CD4-positive, alpha-beta T cell treated with Interleukin-15 for 4 hours (primary cell): ENCODE data around the gene SPACA4.

Experiments used
- DNase-seq: peaks from one replicate; pipeline ENCODE4 v3.0.0-alpha.2; 2020; ENCODE audit warnings: low spot score

The SPACA4 gene

GRCh38 chr19:48634424-48635262, 28.1 kb downstream of the SPACA4 start:
- peak; percentile 92 for DNase-seq

DNA sequence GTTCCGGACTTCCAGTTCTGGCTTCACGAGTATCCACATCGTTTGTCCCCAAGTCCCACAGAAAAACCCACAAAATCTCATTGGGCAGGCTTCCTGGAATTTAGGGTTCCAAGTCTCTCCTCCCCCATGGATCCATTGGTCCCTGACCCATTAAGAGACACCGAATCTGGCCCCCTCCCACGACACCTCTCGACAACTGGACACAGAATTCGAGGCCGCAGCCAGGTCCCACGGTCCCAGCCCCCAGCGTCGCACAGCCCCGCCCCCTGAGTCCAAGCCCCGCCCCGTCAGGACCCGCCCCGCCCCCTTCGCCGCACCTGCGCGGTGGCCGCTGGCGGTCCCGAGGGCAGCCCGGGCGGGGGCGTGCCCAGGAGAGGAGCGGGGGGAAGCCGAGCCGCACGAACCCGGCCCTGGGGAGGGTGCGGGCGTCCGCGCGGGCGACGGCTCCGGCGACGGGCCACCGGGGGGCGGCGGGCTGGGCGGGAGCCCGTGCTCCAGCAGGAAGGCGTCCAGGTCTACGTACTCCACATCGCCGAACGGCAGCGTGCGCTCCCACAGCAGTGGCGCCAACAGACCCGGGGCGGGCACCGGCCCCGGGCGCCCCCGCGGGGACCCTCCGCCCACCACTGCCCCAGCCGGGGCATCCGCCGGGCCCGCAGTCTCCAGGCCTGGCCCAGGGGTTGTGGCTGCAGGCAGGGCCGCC, 28.9 kb downstream of the SPACA4 start:
- DNase-seq = peak; percentile 60

- DNase-seq = no peak
Measured at GRCh38 chr19:48635966-48636858, 29.7 kb downstream of the SPACA4 start.

DNA sequence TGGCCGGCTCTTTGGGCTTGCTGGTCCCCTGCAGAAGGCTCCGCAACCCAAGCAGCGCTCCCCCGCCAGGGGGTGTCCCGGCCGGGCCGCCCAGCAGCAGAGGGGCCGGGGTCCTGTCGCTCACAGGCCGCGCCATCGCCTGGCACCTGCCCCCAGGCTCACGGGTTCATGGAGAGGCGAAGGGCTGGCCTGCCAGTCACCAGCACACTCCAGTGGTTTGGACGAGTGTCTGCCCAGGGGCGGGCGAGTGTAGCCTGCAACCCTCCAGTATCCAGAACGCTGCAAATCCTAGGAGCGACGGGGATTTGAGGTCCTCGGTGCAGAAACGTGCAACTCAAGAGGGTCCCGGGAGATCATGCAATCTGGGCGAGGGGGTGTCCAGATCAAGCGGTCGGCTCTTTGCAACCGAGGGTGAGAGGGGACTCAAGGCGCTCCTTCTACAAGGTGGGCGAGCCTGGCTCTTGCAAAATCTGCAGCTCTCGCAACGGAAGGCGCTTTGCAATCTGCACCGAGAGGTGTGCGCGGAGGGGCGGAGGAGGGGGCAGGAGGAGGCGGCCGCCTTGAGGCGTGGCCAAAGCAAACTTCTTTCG, 30.4 kb downstream of the SPACA4 start, which contains the start of gene DBP:
DBP (minus strand) TSS at position 521 of the 590 bp plus-strand sequence; CDS start at position 136, 385 bp downstream.
- no peak for DNase-seq

GRCh38 chr19:48637449-48637947, 31.0 kb downstream of the SPACA4 start:
- peak; percentile 100 for DNase-seq

DNA sequence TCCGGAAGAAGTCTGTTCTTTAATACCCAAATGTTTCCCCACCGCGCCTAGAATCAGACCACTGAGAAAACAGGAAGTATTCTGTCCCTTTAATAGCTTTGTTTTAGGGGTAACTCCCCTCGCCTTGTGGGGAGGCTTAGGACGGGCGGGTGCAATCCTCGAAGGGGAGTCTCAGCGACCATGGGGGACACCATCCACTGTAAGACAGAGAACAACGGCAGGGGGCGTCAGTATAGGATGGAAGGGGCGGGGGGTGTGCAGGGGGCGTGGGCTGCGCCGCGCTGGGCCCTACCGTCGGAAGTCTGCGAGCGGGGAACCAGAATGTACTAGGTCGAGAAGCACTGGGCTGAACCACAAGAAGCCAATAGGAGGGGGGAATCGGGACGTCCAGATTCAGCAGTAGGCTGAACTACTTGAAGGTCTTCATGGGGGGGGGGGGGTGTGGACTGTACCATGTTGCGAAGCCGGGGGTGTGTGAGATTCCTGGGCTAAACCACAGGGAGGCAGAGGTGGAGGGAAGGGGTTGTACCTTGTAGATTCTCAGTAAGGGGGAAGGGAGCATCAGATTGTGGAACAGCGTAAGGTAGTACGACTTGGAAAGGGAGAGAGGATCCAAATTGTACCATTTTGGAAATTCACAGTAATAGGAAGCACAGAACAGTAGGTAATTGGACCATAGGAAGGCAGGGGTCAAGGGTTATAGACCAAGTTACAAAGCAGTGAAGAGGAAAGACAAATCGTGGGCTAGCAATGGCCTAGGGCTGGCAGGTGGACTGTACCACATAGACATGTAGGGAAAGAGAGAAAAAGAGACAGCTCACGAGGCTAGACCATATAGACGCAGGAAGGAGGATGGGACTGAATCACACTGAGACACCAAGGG, 31.6 kb downstream of the SPACA4 start:
- DNase-seq = peak; percentile 91

GRCh38 chr19:48638831-48639381, 32.4 kb downstream of the SPACA4 start:
- no peak for DNase-seq

- DNase-seq = no peak
Measured at GRCh38 chr19:48639483-48640375, 33.2 kb downstream of the SPACA4 start.

DNA sequence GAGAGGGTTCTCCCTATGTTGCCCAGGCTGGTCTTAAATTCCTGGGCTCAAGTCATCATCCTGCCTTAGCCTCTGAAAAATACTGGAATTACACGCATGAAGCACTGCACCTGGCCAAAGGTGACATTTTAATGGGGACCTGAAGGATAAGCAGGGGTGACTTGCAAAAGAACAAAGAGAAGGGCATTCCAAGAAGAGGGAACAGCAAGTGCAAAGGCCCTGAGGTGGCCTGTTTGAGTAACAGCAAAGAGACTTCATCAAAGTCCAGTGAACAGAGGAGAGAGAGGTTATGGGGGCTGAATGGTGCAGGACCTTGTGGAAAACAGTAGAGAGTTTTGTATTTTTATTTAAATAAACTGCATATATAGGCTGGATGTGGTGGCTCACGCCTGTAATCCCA, 35.3 kb downstream of the SPACA4 start:
- no peak for DNase-seq

DNA sequence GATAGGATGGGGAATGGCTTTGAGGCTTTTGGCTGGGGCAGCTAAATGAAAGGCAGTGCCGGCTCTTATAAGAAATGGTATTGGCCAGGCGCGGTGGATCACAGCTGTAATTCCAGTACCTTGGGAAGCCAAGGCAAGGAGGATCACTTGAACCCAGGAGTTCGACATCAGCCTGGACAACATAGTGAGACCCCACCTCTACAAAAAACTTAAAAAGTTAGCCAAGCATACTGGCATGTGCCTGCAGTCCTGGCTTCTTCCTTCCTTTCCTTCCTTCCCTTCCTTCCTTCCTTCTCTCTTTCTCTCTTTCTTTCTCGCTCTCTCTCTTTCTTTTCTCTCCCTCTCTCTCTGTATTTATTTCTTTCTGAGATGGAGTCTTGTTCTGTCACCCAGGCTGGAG, 36.3 kb downstream of the SPACA4 start:
- DNase-seq = no peak

DNA sequence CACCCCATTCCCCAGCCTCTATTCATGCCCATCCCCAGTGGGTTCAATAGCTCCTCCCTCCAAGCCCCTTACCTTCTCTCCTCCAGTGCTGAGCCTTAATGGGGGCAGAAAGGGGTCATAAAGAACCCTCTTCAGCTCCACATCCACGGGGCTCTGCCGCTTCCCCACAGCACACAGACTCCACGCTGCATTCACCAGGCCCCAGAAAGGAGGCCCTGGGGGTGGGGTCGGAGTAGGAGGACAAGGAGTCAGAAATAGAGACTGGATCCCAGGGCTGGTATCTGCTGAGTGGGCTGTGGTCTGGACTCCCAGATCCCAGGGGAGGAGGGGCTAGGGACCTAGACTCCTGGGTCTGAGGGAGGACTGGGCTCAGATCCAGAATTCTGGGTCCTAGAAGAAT, 37.8 kb downstream of the SPACA4 start:
- no peak for DNase-seq

GRCh38 chr19:48644839-48645619, 38.5 kb downstream of the SPACA4 start:
- peak; percentile 77 for DNase-seq

DNA sequence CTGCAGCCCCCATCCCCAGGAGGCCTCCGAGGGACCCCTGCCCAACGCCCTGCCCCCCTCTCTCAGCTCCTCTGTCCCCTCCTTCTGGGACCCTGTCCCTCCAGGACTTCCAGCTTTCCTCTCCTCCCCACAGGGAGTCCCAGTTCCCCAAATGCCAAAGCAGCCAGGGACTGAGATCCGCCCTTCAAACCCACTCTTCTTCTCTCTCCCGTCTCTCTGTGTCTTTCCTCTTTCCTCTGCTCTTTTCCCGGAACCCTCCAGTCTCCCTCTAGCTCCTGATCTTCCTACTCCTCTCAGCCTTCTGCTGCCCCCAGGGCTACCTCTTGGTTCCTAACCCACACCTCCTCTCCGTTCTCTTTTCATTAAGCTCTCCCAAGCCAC, 39.1 kb downstream of the SPACA4 start:
- DNase-seq = no peak

- peak; percentile 94 for DNase-seq
Measured at GRCh38 chr19:48646001-48646721, 39.6 kb downstream of the SPACA4 start, which contains the start of gene CA11. Gene CA11, minus strand, starts transcription at chr19:48646187. Its CDS starts 555 bp downstream, at chr19:48645632.

- no peak for DNase-seq
Measured at GRCh38 chr19:48646722-48647216, 40.2 kb downstream of the SPACA4 start.

GRCh38 chr19:48648134-48648533, 41.6 kb downstream of the SPACA4 start:
- DNase-seq = no peak

- DNase-seq = no peak
Measured at GRCh38 chr19:48650974-48651682, 44.6 kb downstream of the SPACA4 start.
